KOPT-K1 (cell line): ENCODE data around the gene ANKRD55.
"Not testable (repeated sequence)": the region's sequence is repeated elsewhere in the genome, so short reads cannot be mapped to it uniquely, and the experiment has no call there.

Experiments used
- H3K27ac ChIP-seq: fragments of 200-600 bp; sonication (generic); 2 replicates; pipeline ENCODE4 v1.5.1; 2016; ENCODE audit warnings: antibody characterized with exemption, mild to moderate bottlenecking, low read depth, low read length; ENCODE audit not compliant: poor library complexity, severe bottlenecking
- H3K36me3 ChIP-seq: fragments of 200-600 bp; sonication (generic); 2 replicates; pipeline ENCODE4 v1.5.1; 2017; ENCODE audit warnings: antibody characterized with exemption, mild to moderate bottlenecking, low read length, moderate library complexity; ENCODE audit not compliant: insufficient read depth
- H3K9me3 ChIP-seq: fragments of 200-600 bp; sonication (generic); 2 replicates; pipeline ENCODE4 v1.5.1; 2017; ENCODE audit warnings: antibody characterized with exemption, low read length, mild to moderate bottlenecking; ENCODE audit not compliant: insufficient read depth, poor library complexity, severe bottlenecking

ANKRD55 gene

GRCh38 chr5:56206126-56206910, 26.8 kb downstream of the ANKRD55 start:
- H3K9me3 ChIP-seq = peaks cover 7% of the 10 kb centered on the region
- no peaks in the 10 kb centered on the region for H3K36me3 ChIP-seq
- no peak overlapping the region for H3K27ac ChIP-seq

GRCh38 chr5:56203936-56204335, 29.2 kb downstream of the ANKRD55 start:
- H3K9me3 ChIP-seq, H3K27ac ChIP-seq, H3K36me3 ChIP-seq: not testable (repeated sequence)

- Histone ChIP-seq H3K9me3 (peaks cover 7% of the 10 kb centered on the region), H3K36me3 (no peaks in the 10 kb centered on the region), H3K27ac (no peak overlapping the region)
These were observed 30.6 kb downstream of the ANKRD55 start for GRCh38 chr5:56202483-56202882.

GRCh38 chr5:56201762-56202261, 31.3 kb downstream of the ANKRD55 start:
- H3K36me3 ChIP-seq, H3K27ac ChIP-seq: not testable (repeated sequence)

GRCh38 chr5:56200971-56201666, 32.0 kb downstream of the ANKRD55 start:
- Histone ChIP-seq H3K27ac (no peak overlapping the region), H3K36me3 (no peaks in the 10 kb centered on the region)

More at GRCh38 chr5:56201762-56202261, 31.3 kb downstream of the ANKRD55 start:
- H3K9me3 ChIP-seq = not testable (repeated sequence)

GRCh38 chr5:56195016-56195415, 38.1 kb downstream of the ANKRD55 start:
- Histone ChIP-seq H3K9me3 (no peaks in the 10 kb centered on the region), H3K36me3 (no peaks in the 10 kb centered on the region), H3K27ac (no peak overlapping the region)

More at GRCh38 chr5:56200971-56201666, 32.0 kb downstream of the ANKRD55 start:
- H3K9me3 ChIP-seq = peaks cover 7% of the 10 kb centered on the region

GRCh38 chr5:56192246-56192645, 40.9 kb downstream of the ANKRD55 start:
- Histone ChIP-seq H3K36me3 (no peaks in the 10 kb centered on the region), H3K27ac (no peak overlapping the region), H3K9me3 (no peaks in the 10 kb centered on the region)

GRCh38 chr5:56191656-56192055, 41.5 kb downstream of the ANKRD55 start:
- H3K36me3 ChIP-seq = no peaks in the 10 kb centered on the region
- H3K27ac ChIP-seq = no peak overlapping the region
- no peaks in the 10 kb centered on the region for H3K9me3 ChIP-seq

- Histone ChIP-seq H3K9me3 (no peaks in the 10 kb centered on the region), H3K36me3 (no peaks in the 10 kb centered on the region), H3K27ac (no peak overlapping the region)
These were observed 42.6 kb downstream of the ANKRD55 start for GRCh38 chr5:56190497-56190896.

- no peak overlapping the region for H3K27ac ChIP-seq
- no peaks in the 10 kb centered on the region for H3K36me3 ChIP-seq
- H3K9me3 ChIP-seq = no peaks in the 10 kb centered on the region
These were observed 47.3 kb downstream of the ANKRD55 start for GRCh38 chr5:56185768-56186311.

GRCh38 chr5:56183506-56183905, 49.6 kb downstream of the ANKRD55 start:
- no peak overlapping the region for H3K27ac ChIP-seq

GRCh38 chr5:56179442-56179841, 53.7 kb downstream of the ANKRD55 start:
- Histone ChIP-seq H3K36me3 (no peaks in the 10 kb centered on the region), H3K27ac (no peak overlapping the region), H3K9me3 (no peaks in the 10 kb centered on the region)

More at GRCh38 chr5:56183506-56183905, 49.6 kb downstream of the ANKRD55 start:
- H3K9me3 ChIP-seq = no peaks in the 10 kb centered on the region
- H3K36me3 ChIP-seq = no peaks in the 10 kb centered on the region

- no peaks in the 10 kb centered on the region for H3K9me3 ChIP-seq
- H3K27ac ChIP-seq = no peak overlapping the region
- H3K36me3 ChIP-seq = no peaks in the 10 kb centered on the region
These were observed 54.3 kb downstream of the ANKRD55 start for GRCh38 chr5:56178823-56179222.

- Histone ChIP-seq H3K27ac (no peak overlapping the region), H3K9me3 (no peaks in the 10 kb centered on the region), H3K36me3 (no peaks in the 10 kb centered on the region)
These were observed 56.1 kb downstream of the ANKRD55 start for GRCh38 chr5:56176871-56177533.
